Activated naive CD8-positive, alpha-beta T cell treated with anti-CD3 and anti-CD28 coated beads, Interleukin-2, amount 50 U/mL, for 16 hours (primary cell): ENCODE results near the gene GRK4.

Experiments
- DNase-seq: peaks from one replicate; pipeline ENCODE4 v3.0.0-alpha.2; 2020; ENCODE audit warnings: low read depth, low spot score

Gene GRK4

GRCh38 chr4:3010998-3011397 is 47.6 kb downstream of the GRK4 start:
- no peak for DNase-seq

GRCh38 chr4:3011456-3012220 is 48.3 kb downstream of the GRK4 start:
- DNase-seq: no peak

GRCh38 chr4:3013323-3013722 is 50.0 kb downstream of the GRK4 start:
- DNase-seq: no peak

GRCh38 chr4:3013839-3014350 is 50.5 kb downstream of the GRK4 start:
- DNase-seq: no peak

- no peak for DNase-seq
Observed at GRCh38 chr4:3016961-3017360, 53.6 kb downstream of the GRK4 start.

- DNase-seq: no peak
Observed at GRCh38 chr4:3017504-3017903, 54.1 kb downstream of the GRK4 start.

- no peak for DNase-seq
Observed at GRCh38 chr4:3019145-3019846, 55.9 kb downstream of the GRK4 start.

GRCh38 chr4:3021127-3021526 is 57.8 kb downstream of the GRK4 start:
- no peak for DNase-seq

GRCh38 chr4:3021627-3022026 is 58.3 kb downstream of the GRK4 start:
- no peak for DNase-seq

- no peak for DNase-seq
Observed at GRCh38 chr4:3022112-3022511, 58.7 kb downstream of the GRK4 start.

GRCh38 chr4:3022651-3023050 is 59.3 kb downstream of the GRK4 start:
- DNase-seq: no peak

- no peak for DNase-seq
Observed at GRCh38 chr4:3025881-3026280, 62.5 kb downstream of the GRK4 start.

- DNase-seq: no peak
Observed at GRCh38 chr4:3026540-3026939, 63.2 kb downstream of the GRK4 start.

- DNase-seq: no peak
Observed at GRCh38 chr4:3029464-3029863, 66.1 kb downstream of the GRK4 start.

- no peak for DNase-seq
Observed at GRCh38 chr4:3030566-3031356, 67.4 kb downstream of the GRK4 start.

GRCh38 chr4:3031357-3032082 is 68.1 kb downstream of the GRK4 start:
- no peak for DNase-seq

GRCh38 chr4:3034231-3034630 is 70.9 kb downstream of the GRK4 start:
- DNase-seq: no peak

GRCh38 chr4:3035249-3035648 is 71.9 kb downstream of the GRK4 start:
- DNase-seq: no peak

GRCh38 chr4:3035674-3036073 is 72.3 kb downstream of the GRK4 start:
- DNase-seq: no peak

- no peak for DNase-seq
Observed at GRCh38 chr4:3036131-3036952, 73.0 kb downstream of the GRK4 start.
